NOMO-1 (cell line): ENCODE measurements around the gene PSMG4.
A peak's percentile ranks its signal among the peaks of the same experiment; 100 is the strongest.

Experiments used
- DNase-seq, 2 experiments: peaks; one replicate each; lab custom pipeline; 2025; ENCODE audit not compliant: unreplicated experiment in 2 of 2; lab: John Stamatoyannopoulos, UW

PSMG4 gene

DNA sequence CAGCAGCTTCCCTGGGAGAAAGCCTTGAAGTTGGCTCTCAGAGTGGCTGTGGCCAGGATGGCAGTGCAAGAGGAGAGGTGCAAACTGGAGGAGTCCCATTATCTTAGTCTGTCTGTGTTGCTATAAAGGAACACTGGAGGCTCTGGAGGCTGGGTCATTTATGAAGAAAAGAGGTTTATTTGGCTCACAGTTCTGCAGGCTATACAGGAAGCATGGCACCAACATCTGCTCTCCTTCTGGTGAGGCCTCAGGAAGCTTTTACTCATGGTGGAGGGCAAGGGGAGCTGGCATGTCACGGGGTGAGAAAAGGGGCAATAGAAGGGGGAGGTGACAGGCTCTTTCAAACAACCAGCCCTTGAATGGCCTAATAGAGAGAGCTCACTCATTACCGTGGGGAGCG lies 47.1 kb downstream of the PSMG4 start:
- DNase-seq = no peak

DNA sequence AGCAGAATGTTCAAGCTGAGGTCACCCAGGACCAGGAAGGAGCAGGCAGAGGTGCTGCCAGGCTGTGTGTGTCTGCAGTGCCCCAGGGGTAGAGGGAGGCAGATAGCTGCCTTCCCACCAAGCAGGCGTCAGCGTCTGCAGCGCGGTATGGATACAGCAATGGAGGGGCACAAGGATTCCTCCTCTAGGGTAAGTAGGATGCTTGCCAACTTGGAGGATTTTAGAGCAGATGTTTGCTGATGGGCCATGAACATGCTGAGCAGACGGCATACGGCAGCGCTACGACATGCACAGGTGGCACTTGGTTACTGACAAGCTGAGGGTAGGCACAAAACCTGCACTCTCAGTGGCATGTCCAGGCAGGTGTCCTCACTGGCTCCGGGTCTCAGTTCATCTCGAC lies 48.1 kb downstream of the PSMG4 start:
- DNase-seq = no peak

DNA sequence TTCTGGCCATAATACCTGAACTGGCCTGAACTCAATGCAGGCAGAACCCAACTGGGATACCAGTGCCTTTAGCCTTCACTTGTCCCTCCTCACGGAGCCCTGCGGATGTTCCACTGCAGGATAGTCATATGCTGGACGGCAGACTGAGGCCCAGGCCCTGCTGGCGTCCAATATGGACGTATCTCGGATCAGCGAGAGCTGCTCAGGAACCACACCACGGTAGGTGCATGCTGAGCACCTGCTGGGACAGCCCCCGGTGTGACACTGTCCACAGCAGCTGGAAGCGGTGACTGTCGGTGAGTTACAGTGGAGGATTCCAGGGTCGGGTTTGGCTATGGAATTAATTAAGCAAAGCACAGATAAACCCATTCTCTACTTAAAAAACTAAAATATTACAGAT lies 48.7 kb downstream of the PSMG4 start:
- no peak for DNase-seq

DNA sequence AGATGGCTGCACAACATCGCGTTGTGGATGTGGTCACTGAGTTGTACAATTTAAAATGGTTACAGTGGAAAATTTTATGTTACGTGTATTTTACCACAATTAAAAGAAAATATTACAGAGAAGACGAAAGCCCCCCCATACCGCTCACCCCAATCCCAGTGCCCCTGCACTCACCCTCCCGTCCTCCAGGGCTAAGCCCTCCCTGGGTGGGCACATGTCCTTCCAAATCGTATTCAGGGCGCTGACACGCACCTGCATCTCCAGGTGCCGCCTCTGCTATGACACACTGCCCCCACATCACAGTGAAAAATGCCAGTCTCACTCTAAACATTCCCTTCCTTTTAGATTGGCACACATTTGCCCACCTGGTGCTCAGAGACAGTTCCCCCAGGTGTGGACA lies 49.4 kb downstream of the PSMG4 start:
- no peak for DNase-seq

DNA sequence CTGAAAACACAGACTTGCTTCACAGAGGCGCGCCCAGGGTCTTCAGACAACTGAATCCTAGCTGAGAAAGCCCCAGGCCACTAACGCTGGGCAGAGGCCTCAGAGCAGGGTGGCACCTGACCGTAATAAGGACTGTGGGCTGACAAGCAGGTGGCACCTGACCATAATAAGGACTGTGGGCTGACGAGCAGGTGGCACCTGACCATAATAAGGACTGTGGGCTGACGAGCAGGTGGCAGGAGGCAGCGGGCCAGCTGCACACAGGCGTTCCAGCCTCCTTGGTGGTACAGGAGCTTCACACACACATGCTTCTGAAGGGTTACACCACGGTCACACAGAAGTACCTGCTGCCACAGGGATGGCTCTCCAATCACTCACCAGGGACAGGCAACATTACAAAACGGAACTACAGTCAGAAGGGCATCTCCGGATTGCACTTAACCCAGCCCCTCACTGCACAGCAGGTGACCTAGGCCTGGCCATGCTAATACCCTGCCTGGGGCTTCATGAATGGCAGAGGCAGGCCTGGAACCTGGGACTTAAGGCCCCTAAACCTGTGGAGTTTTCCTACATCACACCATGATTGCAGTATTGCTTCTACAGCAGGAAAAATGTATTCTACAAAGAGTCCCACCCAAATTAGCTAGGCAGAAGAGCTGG lies 50.8 kb downstream of the PSMG4 start:
- DNase-seq = no peak

DNA sequence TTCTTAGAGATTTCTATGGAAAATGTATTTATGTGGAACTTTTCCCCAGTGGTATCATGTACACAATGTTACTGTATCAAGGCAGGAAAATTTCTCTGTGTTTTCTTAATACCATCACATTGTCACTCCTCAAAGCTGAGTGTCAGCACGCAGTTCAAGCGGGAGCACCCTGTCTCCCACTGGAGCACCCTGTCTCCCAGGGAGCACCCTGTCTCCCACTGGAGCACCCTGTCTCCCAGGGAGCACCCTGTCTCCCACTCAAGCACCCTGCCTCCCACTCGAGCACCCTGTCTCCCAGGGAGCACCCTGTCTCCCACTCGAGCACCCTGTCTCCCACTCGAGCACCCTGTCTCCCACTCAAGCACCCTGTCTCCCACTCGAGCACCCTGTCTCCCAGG lies 51.3 kb downstream of the PSMG4 start:
- DNase-seq = no peak

DNA sequence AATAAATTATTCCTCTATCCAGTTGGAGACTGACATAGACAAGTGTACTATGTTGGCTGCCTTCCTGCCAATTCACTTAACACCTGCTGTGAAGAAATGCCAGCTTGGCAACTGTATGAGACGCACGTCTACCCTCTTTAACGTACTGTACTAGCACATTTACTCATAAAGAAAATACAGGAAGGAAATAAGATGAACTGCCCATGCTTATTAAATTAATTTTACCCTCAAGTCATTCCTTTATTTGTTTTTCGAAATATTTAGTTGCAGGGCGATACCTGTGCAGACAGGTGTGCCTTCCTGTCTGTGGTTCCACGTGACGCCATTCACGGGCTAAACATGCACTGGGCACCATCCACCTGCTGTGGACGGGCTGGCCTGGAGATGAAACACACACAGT lies 52.0 kb downstream of the PSMG4 start:
- DNase-seq = no peak

DNA sequence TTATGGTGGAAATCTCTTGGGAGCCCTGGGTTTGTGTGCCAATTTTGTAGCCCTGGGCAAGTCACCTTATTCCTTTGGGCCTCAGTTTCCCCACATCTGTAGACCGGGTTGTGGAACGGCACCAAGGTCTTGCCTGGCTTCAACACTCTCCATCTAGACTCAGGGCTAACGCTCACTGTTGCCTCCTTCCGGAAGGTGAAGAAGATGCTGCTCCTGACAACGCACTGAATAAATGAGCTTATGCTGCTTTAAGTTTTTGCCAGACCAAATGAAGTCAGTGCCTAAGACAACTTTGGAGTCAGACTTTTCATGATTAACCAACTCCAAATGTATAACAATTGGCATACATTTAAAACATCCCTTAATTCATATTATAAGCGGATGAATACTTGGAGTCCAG lies 53.1 kb downstream of the PSMG4 start:
- DNase-seq = no peak

DNA sequence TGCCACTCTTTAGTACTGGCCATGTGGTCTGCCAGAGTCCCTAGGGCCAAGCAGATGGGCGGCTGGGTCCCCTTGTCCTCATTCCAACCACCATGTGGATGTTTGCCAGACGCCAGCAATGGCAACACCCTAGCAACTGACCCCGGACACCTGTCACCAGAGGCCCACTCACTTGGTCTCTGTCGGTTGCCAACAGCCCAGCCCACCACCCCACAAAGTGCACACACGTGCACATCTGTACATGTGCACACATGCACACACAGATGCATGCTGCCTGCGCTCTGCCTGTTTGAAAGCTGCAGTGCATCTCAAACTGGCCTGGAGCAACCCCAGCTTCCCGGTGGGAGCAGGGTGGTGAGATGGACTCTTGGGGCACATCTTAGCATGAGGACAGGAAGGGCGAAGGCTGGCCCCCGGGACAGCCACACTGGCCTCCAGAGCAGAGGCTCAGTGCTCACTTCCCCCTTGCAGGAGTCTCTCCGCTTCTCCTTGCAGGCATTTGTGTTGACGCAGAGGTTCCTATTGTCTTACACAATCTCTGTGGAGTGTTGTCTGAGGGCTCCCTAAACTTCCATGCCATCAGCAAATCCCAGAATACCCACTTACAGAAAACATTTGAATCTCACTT lies 54.0 kb downstream of the PSMG4 start:
- peak in 1 of 2 experiments; percentile 5 for DNase-seq

DNA sequence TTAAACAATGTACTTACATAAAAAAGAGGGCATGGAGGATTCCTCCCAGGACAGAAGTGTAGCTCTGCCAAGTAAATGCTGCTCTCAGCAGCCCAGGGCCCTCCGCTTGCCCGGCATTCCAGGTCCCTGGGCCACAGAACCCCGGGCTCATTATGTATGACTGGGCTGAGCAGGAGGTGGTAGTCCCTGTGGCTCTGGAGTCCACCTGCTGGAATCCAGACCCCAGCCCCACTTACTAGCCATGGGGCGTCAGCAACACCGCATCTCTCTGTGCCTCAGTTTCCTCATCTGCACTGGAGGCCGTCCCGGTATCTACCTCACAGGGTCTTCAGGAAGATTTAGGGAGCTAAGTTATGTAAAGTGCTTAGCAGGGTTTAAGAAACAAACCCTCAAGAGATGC lies 55.4 kb downstream of the PSMG4 start:
- DNase-seq = no peak

DNA sequence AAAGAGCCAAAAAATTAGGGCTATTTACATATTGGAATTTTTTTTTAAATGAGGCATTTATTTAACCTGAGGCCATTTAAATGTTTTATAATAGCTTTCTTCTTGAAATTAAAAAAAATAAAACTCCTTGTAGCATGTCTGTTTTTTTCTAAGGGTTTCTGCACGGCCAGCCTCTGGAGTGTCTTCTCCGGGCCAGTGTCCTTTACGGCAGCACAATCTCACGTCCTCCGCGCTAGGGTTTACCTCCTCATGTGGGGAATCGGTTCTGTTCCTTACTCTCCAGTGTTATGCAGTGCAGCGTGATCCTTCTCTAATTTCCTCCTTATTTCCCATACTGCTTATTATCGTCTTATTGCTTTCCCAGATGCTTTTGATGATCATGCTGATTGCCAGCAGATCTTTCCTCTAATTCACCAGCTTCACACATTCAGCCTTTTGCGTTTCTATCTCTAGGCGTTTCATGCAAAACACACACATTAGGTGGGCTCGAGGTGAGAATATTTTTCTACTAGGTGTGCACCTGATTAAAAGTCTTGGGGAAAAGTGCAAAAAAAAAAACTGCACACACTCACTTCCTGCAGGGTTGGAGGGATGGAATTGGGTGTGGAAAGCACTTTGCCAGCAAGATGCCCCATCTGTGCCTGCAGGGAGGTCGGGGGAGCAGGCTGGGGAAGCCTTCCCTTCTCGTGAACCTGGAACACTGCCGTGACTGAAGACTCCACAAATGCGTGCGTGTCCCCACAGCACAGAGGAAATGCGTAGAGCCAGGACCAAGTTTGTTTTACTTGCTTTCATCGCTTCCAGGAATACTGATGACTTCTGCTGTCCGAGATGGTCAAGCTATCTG lies 56.1 kb downstream of the PSMG4 start:
- DNase-seq = no peak

DNA sequence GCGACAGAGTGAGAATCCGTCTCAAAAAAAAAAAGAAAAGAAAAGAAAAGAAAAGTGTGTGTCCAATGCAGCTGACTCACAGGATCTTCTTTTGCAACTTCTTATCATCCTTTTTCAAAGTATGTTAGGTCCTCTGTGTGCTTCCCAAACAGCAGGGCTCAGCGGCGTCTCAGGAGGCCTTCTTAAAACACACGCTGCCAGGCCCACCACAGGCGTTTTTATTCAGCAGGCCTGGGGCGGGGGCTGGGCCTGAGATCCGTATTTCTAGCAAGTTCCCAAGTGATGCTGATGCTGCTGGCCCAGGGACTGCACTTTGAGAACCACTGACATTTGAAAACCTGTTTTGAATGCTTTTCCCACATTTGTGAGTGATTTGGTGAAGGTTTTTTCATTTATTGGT lies 57.1 kb downstream of the PSMG4 start:
- DNase-seq = no peak

DNA sequence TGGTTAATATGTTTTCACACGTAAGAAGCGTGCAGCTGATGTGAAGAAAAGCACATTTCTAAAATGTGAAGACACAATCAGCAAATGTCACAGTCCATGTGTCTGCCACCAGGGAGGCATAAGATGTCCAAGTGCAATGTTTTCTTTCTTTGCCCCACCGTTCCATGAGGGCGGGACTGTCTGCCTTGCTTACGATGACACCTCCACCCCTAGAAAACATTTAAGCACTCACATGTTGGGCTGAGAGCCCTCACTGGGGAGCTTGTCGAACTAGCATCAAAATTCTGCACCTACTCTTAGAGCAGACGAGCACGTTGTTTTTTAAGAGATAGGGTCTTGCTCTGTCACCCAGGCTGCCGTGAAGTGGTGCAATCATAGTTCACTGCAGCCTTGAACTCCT lies 57.6 kb downstream of the PSMG4 start:
- no peak for DNase-seq

DNA sequence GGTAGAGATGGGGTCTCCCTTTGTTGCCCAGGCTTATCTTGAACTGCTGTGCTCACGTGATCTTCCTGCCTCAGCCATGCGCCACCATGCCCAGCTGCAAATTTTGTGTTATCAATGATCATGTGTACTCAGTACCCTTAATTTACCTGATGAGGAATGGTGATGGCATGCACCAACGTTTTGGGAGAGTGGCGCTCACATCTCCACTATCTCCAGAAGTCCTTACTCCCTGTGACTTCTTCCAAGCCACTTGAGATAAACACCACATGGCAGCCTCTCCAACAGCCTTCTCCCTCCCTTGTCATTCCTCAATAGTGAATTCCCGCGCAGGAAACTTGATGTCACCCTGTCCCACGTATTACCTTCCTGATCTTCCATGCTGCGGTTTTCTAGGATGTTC lies 58.1 kb downstream of the PSMG4 start:
- DNase-seq = no peak
